HepG2 (cell line): ENCODE measurements around the gene TRIM22. TPM values are rescaled to one million over a fixed set of nuclear protein-coding genes. Genes with fewer than 3 reads are reported as not detected.
A peak's percentile ranks its signal among the peaks of the same experiment; 100 is the strongest.

Experiments
- BCL6 ChIP-seq: IDR thresholded peaks from 2 replicates; pipeline ENCODE4 v1.6.1; 2016; ENCODE audit warnings: missing genetic modification reagents, missing compliant biosample characterization
- CBX5 ChIP-seq: sonication (generic); formaldehyde crosslinking; IDR thresholded peaks from 2 replicates; pipeline ENCODE4 v1.4.0; 2020; ENCODE audit warnings: missing genetic modification reagents, borderline replicate concordance
- CREB1 ChIP-seq, 2 experiments: fragments of 450-650 bp in 1 of 2; IDR thresholded peaks; 2 replicates each; pipeline ENCODE4 v1.6.1; 2016 to 2017; ENCODE audit warnings: control low read depth in 1 of 2, mild to moderate bottlenecking in 1 of 2, missing compliant biosample characterization in 1 of 2, missing genetic modification characterization in 1 of 2
- EHMT2 ChIP-seq: fragments of 200-600 bp; sonication (generic); IDR thresholded peaks from 2 replicates; pipeline ENCODE4 v1.7.0; 2017; ENCODE audit warnings: antibody characterized with exemption, low read depth, low read length, borderline replicate concordance
- HNF4A ChIP-seq: sonication (generic); formaldehyde crosslinking; IDR thresholded peaks from 2 replicates; pipeline ENCODE4 v1.4.0; 2020; ENCODE audit warnings: missing genetic modification reagents
- MAX ChIP-seq: IDR thresholded peaks from 2 replicates; pipeline ENCODE4 v1.6.1; 2012; ENCODE audit warnings: inconsistent platforms
- MAZ ChIP-seq, 2 experiments: sonication (generic) in 1 of 2; formaldehyde crosslinking in 1 of 2; IDR thresholded peaks; 2 replicates each; pipeline versions ENCODE4 v1.5.0 to v1.6.1; 2012 to 2020; ENCODE audit warnings: low read depth in 2 of 2, mild to moderate bottlenecking in 2 of 2, borderline replicate concordance in 1 of 2, improper control_type of control experiment in 1 of 2, low read length in 1 of 2, missing genetic modification reagents in 1 of 2, moderate library complexity in 1 of 2
- NONO ChIP-seq, 2 experiments: fragments of 450-650 bp in 1 of 2; sonication (generic) in 1 of 2; formaldehyde crosslinking in 1 of 2; IDR thresholded peaks in 1 of 2; conservative IDR thresholded peaks in 1 of 2; 2 replicates each; pipeline versions ENCODE4 v1.6.1 to v1.8.0; 2017 to 2022; ENCODE audit warnings: mild to moderate bottlenecking in 1 of 2, missing genetic modification reagents in 1 of 2, moderate library complexity in 1 of 2
- RERE ChIP-seq: IDR thresholded peaks from 2 replicates; pipeline ENCODE4 v1.6.1; 2016; ENCODE audit warnings: low read depth, missing genetic modification reagents, missing compliant biosample characterization
- REST ChIP-seq, 2 experiments: IDR thresholded peaks; 2 replicates each; pipeline ENCODE4 v1.6.1; 2011 to 2012; ENCODE audit warnings: low read length in 2 of 2, borderline replicate concordance in 1 of 2, low read depth in 1 of 2, mild to moderate bottlenecking in 1 of 2, moderate library complexity in 1 of 2
- TBX2 ChIP-seq: sonication (generic); formaldehyde crosslinking; IDR thresholded peaks from 2 replicates; pipeline ENCODE4 v1.5.0; 2020; ENCODE audit warnings: missing genetic modification reagents, mild to moderate bottlenecking, borderline replicate concordance
- TEF ChIP-seq: sonication (generic); formaldehyde crosslinking; IDR thresholded peaks from 2 replicates; pipeline ENCODE4 v1.5.0; 2020; ENCODE audit warnings: missing genetic modification reagents
- ZBTB42 ChIP-seq: sonication (generic); formaldehyde crosslinking; IDR thresholded peaks from 2 replicates; pipeline ENCODE4 v1.5.0; 2020; ENCODE audit warnings: mild to moderate bottlenecking, missing genetic modification reagents
- ZKSCAN5 ChIP-seq: sonication (generic); formaldehyde crosslinking; IDR thresholded peaks from 2 replicates; pipeline ENCODE4 v1.5.1; 2020; ENCODE audit warnings: mild to moderate bottlenecking, missing genetic modification reagents
- ZNF12 ChIP-seq: sonication (generic); formaldehyde crosslinking; IDR thresholded peaks from 2 replicates; pipeline ENCODE4 v1.5.0; 2020; ENCODE audit warnings: missing genetic modification reagents
- ZNF292 ChIP-seq: sonication (generic); formaldehyde crosslinking; IDR thresholded peaks from 2 replicates; pipeline ENCODE4 v1.8.1; 2022; ENCODE audit warnings: mild to moderate bottlenecking, low read depth, missing genetic modification reagents, borderline replicate concordance
- ZNF678 ChIP-seq: sonication (generic); formaldehyde crosslinking; IDR thresholded peaks from 2 replicates; pipeline ENCODE4 v1.4.0; 2020; ENCODE audit warnings: mild to moderate bottlenecking, missing genetic modification reagents
- ZNF878 ChIP-seq: sonication (generic); formaldehyde crosslinking; IDR thresholded peaks from 2 replicates; pipeline ENCODE4 v1.8.1; 2023; ENCODE audit warnings: mild to moderate bottlenecking, missing genetic modification reagents, moderate library complexity
- polyA plus RNA-seq, 8 experiments: library from polyadenylated mRNA; depleted of rRNA in 3 of 8; stranded (reverse) in 7 of 8; unstranded in 1 of 8; fragments of >200 nt; fragmentation: Illumina TruSeq in 4 of 8; extraction: Trizol in 4 of 8; gene quantifications; 2 replicates each; pipeline versions ENCODE4 v1.2.1 to v1.2.3, GENCODE V29; 2011 to 2016; ENCODE audit warnings: low read depth in 4 of 8, missing spikeins in 1 of 8, mixed read lengths in 1 of 8; ENCODE audit not compliant: insufficient read depth in 1 of 8
- total RNA-seq, 5 experiments: library from RNA; depleted of rRNA; stranded (reverse); fragments of >200 nt; fragmentation: Illumina TruSeq; extraction: Trizol; gene quantifications; 2 replicates each; pipeline ENCODE4 v1.2.3, GENCODE V29; 2016; ENCODE audit warnings: low read depth in 1 of 5
- TF ChIP-seq, protein P1 (sequence below): sonication (generic); formaldehyde crosslinking; IDR thresholded peaks from 2 replicates; pipeline ENCODE4 v1.4.0; 2020; ENCODE audit warnings: missing genetic modification reagents

TRIM22 gene
- total and polyA plus RNA-seq, 2 of the 13 experiments (the other 11 are each of a cell fraction or from before 2014, with no cell fraction given) = 2.4 to 3.2 TPM

- TF ChIP-seq EHMT2 = no peak
- TF ChIP-seq, protein P1, sequence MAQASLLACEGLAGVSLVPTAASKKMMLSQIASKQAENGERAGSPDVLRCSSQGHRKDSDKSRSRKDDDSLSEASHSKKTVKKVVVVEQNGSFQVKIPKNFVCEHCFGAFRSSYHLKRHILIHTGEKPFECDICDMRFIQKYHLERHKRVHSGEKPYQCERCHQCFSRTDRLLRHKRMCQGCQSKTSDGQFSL (CRISPR knock-in tag) = no peak
- 0 out of 2 replicates have a peak, but pooled peaks have one; percentile 38 for TF ChIP-seq ZNF12 (CRISPR knock-in tag)
- no peak for TF ChIP-seq ZBTB42 (CRISPR knock-in tag)
- no peak for TF ChIP-seq REST (IDR thresholded peaks at IDR 0.05; ENCODE audit: borderline replicate concordance in 1 of 2, low read depth in 1 of 2, low read length in 2 of 2)
- TF ChIP-seq CBX5 = no peak
- no peak for TF ChIP-seq RERE (CRISPR knock-in tag)
- TF ChIP-seq TBX2 (CRISPR knock-in tag) = no peak
- TF ChIP-seq CREB1 (IDR thresholded peaks at IDR 0.05) = no peak
- TF ChIP-seq CREB1 (CRISPR knock-in tag; IDR thresholded peaks at IDR 0.05) = no peak
- 0 out of 2 replicates have a peak, but pooled peaks have one; percentile 19 for TF ChIP-seq MAX
- TF ChIP-seq ZKSCAN5 (CRISPR knock-in tag) = no peak
- TF ChIP-seq ZNF878 = no peak
- TF ChIP-seq HNF4A (CRISPR knock-in tag) = peak; percentile 87
- TF ChIP-seq NONO (IDR thresholded peaks at IDR 0.05) = no peak
- no peak for TF ChIP-seq NONO (CRISPR knock-in tag; conservative IDR thresholded peaks at IDR 0.05)
- 0 out of 2 replicates have a peak, but pooled peaks have one; percentile 35 for TF ChIP-seq BCL6 (CRISPR knock-in tag)
- peak; percentile 89; the same call in 1 of the 2 replicates for TF ChIP-seq TEF (CRISPR knock-in tag)
- no peak for TF ChIP-seq ZNF292 (CRISPR knock-in tag)
- TF ChIP-seq ZNF678 = no peak
- TF ChIP-seq MAZ (IDR thresholded peaks at IDR 0.05; ENCODE audit: borderline replicate concordance, low read depth, low read length) = no peak
- no peak for TF ChIP-seq MAZ (CRISPR knock-in tag; IDR thresholded peaks at IDR 0.05; ENCODE audit: low read depth)
- TF ChIP-seq, all 625 proteins: peak for 10
These were observed 33.0 kb downstream of the TRIM22 start (continued) for GRCh38 chr11:5722622-5723021.
